PC-9 (cell line): ENCODE data around the gene RPS24. TPM values are rescaled to one million over a fixed set of nuclear protein-coding genes. Genes with fewer than 3 reads are reported as not detected.
"Not testable (repeated sequence)": the region's sequence is repeated elsewhere in the genome, so short reads cannot be mapped to it uniquely, and the experiment has no call there.

Source experiments
- BruUV-seq: library from RNA; stranded (reverse); fragments of 400-500 nt; replicated peaks from 2 replicates; lab custom pipeline; 2021; lab: Mats Ljungman, UMichigan
- CTCF ChIA-PET: fragments of 300-600 bp; sonication (Branson Sonifier 250); formaldehyde crosslinking; loops from one replicate; lab custom pipeline; 2022; ENCODE audit warnings: antibody characterized with exemption; lab: Charles Lee
- POLR2A ChIA-PET: fragments of 300-600 bp; sonication (Branson Sonifier 250); formaldehyde crosslinking; loops from one replicate; lab custom pipeline; 2022; ENCODE audit warnings: antibody characterized with exemption; ENCODE audit not compliant: unreplicated experiment; lab: Charles Lee
- DNase-seq, 2 experiments: peaks; one replicate each; pipeline versions ENCODE4 v3.0.0 to v3.0.0-alpha.2; 2015 to 2022; ENCODE audit warnings: mixed read lengths in 1 of 2
- H2AFZ ChIP-seq: fragments of 200-600 bp; sonication (generic); 2 replicates; pipeline ENCODE4 v1.8.1; 2017; ENCODE audit warnings: antibody characterized with exemption
- H3F3A ChIP-seq: fragments of 200-600 bp; sonication (generic); 2 replicates; pipeline ENCODE4 v1.8.1; 2017; ENCODE audit warnings: antibody characterized with exemption, mild to moderate bottlenecking, low read depth; ENCODE audit not compliant: insufficient read depth
- H3K27ac ChIP-seq: fragments of 200-600 bp; sonication (generic); 2 replicates; pipeline ENCODE4 v1.6.1; 2016; ENCODE audit warnings: mixed run types
- H3K27me3 ChIP-seq: fragments of 200-600 bp; sonication (generic); 2 replicates; pipeline ENCODE4 v1.6.1; 2016; ENCODE audit warnings: low read depth, mixed run types; ENCODE audit not compliant: insufficient read depth
- H3K36me3 ChIP-seq: fragments of 200-600 bp; sonication (generic); 2 replicates; pipeline ENCODE4 v1.6.1; 2016; ENCODE audit warnings: low read depth, mixed run types
- H3K4me1 ChIP-seq: fragments of 200-600 bp; sonication (generic); replicated peaks from 2 replicates; pipeline ENCODE4 v1.6.1; 2016; ENCODE audit warnings: mixed run types; ENCODE audit not compliant: insufficient read depth
- H3K4me2 ChIP-seq: fragments of 200-600 bp; sonication (generic); 2 replicates; pipeline ENCODE4 v1.6.1; 2017; ENCODE audit warnings: mixed run types
- H3K4me3 ChIP-seq: fragments of 200-600 bp; sonication (generic); 2 replicates; pipeline ENCODE4 v1.6.1; 2016; ENCODE audit warnings: mixed run types
- H3K79me2 ChIP-seq: fragments of 200-600 bp; sonication (generic); 2 replicates; pipeline ENCODE4 v1.6.1; 2017; ENCODE audit warnings: low read depth, mixed run types
- H3K9me2 ChIP-seq: fragments of 200-600 bp; sonication (generic); 2 replicates; pipeline ENCODE4 v1.8.1; 2017; ENCODE audit warnings: mild to moderate bottlenecking; ENCODE audit not compliant: insufficient read depth
- H3K9me3 ChIP-seq: fragments of 200-600 bp; sonication (generic); 2 replicates; pipeline ENCODE4 v1.8.1; 2016; ENCODE audit warnings: low read depth; ENCODE audit not compliant: insufficient read depth
- H4K20me1 ChIP-seq: fragments of 200-600 bp; sonication (generic); 2 replicates; pipeline ENCODE4 v1.8.1; 2017; ENCODE audit not compliant: insufficient read depth
- CTCF ChIP-seq: fragments of 200-600 bp; sonication (generic); conservative IDR thresholded peaks from 2 replicates; pipeline ENCODE4 v1.6.1; 2017; ENCODE audit warnings: mixed run types, antibody characterized with exemption, mild to moderate bottlenecking, moderate library complexity
- EZH2 ChIP-seq: fragments of 200-600 bp; sonication (generic); IDR thresholded peaks from 2 replicates; pipeline ENCODE4 v1.8.0; 2017; ENCODE audit warnings: antibody characterized with exemption, low read depth
- intact Hi-C: fragments of 100-400 bp; cut with micrococcal nuclease; formaldehyde crosslinking; loops from one replicate; pipeline ENCODE4 v1.10.0; 2022; ENCODE audit not compliant: unreplicated experiment
- total RNA-seq: library from RNA; stranded (reverse); gene quantifications from 2 replicates; pipeline ENCODE4 v1.2.3, GENCODE V29; 2021

The RPS24 gene
- total RNA-seq, 1 experiment from 2014 or later, result 2,068 TPM

GRCh38 chr10:78069151-78069550 lies 35.5 kb downstream of the RPS24 start:
- intact Hi-C loops, result no loop called here
- no peak for TF ChIP-seq EZH2
- TF ChIP-seq CTCF, result no peak
- POLR2A ChIA-PET, result no interaction called here
- H3K4me2 ChIP-seq, result no peak overlapping the region
- no peak overlapping the region for H2AFZ ChIP-seq
- no peak overlapping the region for H3K4me3 ChIP-seq
- H4K20me1 ChIP-seq, result no peaks in the 10 kb centered on the region
- BruUV-seq, result no TSS peak
- H3K27ac ChIP-seq, result no peak overlapping the region
- H3K79me2 ChIP-seq, result no peaks in the 10 kb centered on the region
- H3K36me3 ChIP-seq, result no peaks in the 10 kb centered on the region
- no peaks in the 10 kb centered on the region for H3K9me2 ChIP-seq
- no peaks in the 10 kb centered on the region for H3K4me1 ChIP-seq
- H3K27me3 ChIP-seq, result no peaks in the 10 kb centered on the region; the same call in 1 of the 2 replicates
- DNase-seq, result no peak
- H3K9me3 ChIP-seq, result no peaks in the 10 kb centered on the region
- no peaks in the 10 kb centered on the region for H3F3A ChIP-seq
- CTCF ChIA-PET, result no interaction called here

GRCh38 chr10:78070064-78070463 lies 36.4 kb downstream of the RPS24 start:
- H3K27me3 ChIP-seq, POLR2A ChIA-PET, H3K9me3 ChIP-seq, H3K79me2 ChIP-seq, H4K20me1 ChIP-seq, BruUV-seq, intact Hi-C loops, H3K9me2 ChIP-seq, H3K27ac ChIP-seq, CTCF ChIA-PET, DNase-seq, H3K4me2 ChIP-seq, H3K4me1 ChIP-seq, H2AFZ ChIP-seq, H3K4me3 ChIP-seq, H3F3A ChIP-seq, H3K36me3 ChIP-seq: not testable (repeated sequence)

GRCh38 chr10:78070726-78071125 lies 37.1 kb downstream of the RPS24 start:
- no peaks in the 10 kb centered on the region for H3K9me2 ChIP-seq
- no peak overlapping the region for H3K4me2 ChIP-seq
- ChIA-PET POLR2A (no interaction called here), CTCF (no interaction called here)
- no peaks in the 10 kb centered on the region for H3F3A ChIP-seq
- no peak overlapping the region for H3K27ac ChIP-seq
- H4K20me1 ChIP-seq, result no peaks in the 10 kb centered on the region
- H2AFZ ChIP-seq, result no peak overlapping the region; the same call in 1 of the 2 replicates
- no peak for DNase-seq
- no peak for TF ChIP-seq EZH2
- TF ChIP-seq CTCF, result no peak
- no peaks in the 10 kb centered on the region for H3K4me1 ChIP-seq
- intact Hi-C loops, result no loop called here
- BruUV-seq, result no TSS peak
- H3K27me3 ChIP-seq, result no peaks in the 10 kb centered on the region; the same call in 1 of the 2 replicates
- H3K4me3 ChIP-seq, result no peak overlapping the region
- no peaks in the 10 kb centered on the region for H3K9me3 ChIP-seq
- H3K36me3 ChIP-seq, result no peaks in the 10 kb centered on the region
- H3K79me2 ChIP-seq, result no peaks in the 10 kb centered on the region
